GM18498 (cell line): ENCODE data around the gene B4GALNT4.
"Not testable (repeated sequence)": the region's sequence is repeated elsewhere in the genome, so short reads cannot be mapped to it uniquely, and the experiment has no call there.

Experiments used
- ATAC-seq: cut with Tn5 transposase; IDR thresholded peaks from one replicate; pipeline ENCODE4 v1.9.1; 2021; ENCODE audit warnings: mild to moderate bottlenecking, moderate library complexity; ENCODE audit not compliant: unreplicated experiment

The B4GALNT4 gene

GRCh38 chr11:391117-392017 is 22.1 kb downstream of the B4GALNT4 start:
- no peak for ATAC-seq

DNA sequence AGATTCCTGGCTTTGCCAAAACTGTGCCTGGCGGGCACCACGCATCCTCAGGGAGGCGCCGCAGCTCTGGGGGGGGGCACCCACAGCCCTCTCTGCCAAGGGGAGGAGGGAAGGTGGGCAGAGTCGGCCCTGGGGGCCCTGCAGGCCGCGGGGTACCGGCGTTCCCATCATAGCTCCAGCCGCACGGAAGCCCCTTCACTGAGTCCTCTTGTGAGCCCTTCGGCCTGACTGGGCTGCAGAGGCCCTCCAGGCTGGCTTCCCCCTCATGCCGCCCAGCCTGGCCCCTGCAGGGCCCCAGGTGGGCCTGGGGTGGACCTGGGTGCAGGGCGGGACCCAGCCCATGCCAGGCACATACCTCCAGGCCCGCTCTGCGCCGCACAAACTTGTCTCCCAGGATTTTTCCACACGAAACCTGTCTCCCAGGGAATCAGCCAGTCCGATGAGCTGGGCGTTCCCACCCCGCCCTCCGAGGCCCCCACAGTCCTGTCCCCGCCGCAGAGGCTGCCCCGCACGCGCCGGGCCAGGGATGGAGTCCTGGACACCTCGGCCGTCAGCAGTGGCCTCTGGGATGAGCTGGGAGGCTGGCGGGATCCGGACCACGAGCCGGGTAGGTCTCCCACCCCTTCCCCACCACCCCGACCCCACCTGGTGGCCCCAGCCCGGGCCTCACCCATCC is 22.9 kb downstream of the B4GALNT4 start:
- no peak for ATAC-seq

GRCh38 chr11:393219-394033 is 24.1 kb downstream of the B4GALNT4 start:
- ATAC-seq: no peak

DNA sequence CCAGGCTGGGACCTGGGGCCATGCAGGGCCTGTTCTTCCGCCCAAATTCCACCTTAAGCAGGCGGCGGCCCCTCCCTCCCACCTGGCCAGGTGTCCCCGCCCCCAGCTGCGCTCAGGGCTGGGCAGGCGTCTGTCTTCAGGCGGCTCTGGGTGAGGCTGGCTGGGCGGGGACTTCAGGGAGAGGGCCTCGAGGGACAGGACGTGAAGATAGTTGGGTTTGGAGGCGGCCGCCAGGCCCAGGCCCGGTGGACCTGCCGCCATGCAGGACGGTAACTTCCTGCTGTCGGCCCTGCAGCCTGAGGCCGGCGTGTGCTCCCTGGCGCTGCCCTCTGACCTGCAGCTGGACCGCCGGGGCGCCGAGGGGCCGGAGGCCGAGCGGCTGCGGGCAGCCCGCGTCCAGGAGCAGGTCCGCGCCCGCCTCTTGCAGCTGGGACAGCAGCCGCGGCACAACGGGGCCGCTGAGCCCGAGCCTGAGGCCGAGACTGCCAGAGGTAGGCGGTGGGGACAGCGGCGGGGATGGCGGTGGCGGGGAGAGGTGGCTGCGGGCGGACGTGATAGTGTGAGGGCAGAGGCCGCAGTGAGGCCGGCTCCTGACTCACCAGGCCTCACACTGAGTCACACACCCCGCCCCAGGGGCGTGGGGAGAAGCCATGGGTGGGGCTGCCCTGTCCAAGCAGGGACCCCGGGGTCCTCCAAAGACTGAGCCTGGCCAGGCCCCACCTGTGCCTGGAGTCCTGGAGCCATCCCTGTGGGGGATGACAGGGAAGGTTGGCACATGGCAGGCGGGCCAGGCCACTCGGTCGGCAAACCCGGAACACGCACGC is 24.9 kb downstream of the B4GALNT4 start, which contains the start of gene PKP3:
TSS of gene PKP3 (plus strand) at position 176 of the 824 bp plus-strand sequence. CDS start at position 260, 84 bp downstream.
- no peak for ATAC-seq

- no peak for ATAC-seq
These were observed 25.8 kb downstream of the B4GALNT4 start for GRCh38 chr11:394858-395655.

- ATAC-seq: no peak
These were observed 26.6 kb downstream of the B4GALNT4 start for GRCh38 chr11:395866-396265.

GRCh38 chr11:396511-396947 is 27.2 kb downstream of the B4GALNT4 start:
- ATAC-seq: peak; percentile 19

DNA sequence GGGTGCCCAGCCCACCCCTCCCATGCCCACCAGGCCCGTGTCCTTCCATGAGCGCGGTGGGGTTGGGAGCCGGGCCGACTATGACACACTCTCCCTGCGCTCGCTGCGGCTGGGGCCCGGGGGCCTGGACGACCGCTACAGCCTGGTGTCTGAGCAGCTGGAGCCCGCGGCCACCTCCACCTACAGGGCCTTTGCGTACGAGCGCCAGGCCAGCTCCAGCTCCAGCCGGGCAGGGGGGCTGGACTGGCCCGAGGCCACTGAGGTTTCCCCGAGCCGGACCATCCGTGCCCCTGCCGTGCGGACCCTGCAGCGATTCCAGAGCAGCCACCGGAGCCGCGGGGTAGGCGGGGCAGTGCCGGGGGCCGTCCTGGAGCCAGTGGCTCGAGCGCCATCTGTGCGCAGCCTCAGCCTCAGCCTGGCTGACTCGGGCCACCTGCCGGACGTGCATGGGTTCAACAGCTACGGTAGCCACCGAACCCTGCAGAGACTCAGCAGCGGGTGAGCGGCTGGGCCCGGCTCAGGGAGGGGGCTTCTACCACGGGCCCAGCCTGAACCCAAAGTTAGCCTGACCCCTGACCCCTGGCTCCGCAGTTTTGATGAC is 27.7 kb downstream of the B4GALNT4 start:
- peak; percentile 83 for ATAC-seq

- no peak for ATAC-seq
These were observed 29.5 kb downstream of the B4GALNT4 start for GRCh38 chr11:398826-399225.

DNA sequence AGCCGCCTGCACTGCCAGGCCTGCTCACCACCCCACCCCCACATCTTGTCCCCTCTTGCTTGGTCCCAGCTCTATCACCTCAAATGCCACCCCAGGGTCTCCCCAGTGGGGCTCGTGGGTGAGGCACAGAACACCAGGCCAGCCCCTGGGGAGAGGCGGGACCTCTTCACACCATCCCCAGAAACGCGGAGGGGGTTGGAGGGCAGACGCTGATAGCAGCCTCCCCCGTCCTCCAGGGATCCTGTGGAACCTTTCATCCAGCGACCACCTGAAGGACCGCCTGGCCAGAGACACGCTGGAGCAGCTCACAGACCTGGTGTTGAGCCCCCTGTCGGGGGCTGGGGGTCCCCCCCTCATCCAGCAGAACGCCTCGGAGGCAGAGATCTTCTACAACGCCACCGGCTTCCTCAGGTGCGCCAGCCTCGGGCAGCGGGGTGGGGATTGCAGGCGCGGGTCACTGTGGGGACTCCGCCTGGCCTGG is 30.5 kb downstream of the B4GALNT4 start:
- ATAC-seq: no peak

GRCh38 chr11:400241-400689 is 31.0 kb downstream of the B4GALNT4 start:
- no peak for ATAC-seq

GRCh38 chr11:401196-401595 is 31.9 kb downstream of the B4GALNT4 start:
- not testable (repeated sequence) for ATAC-seq

GRCh38 chr11:403021-403760 is 33.9 kb downstream of the B4GALNT4 start:
- no peak for ATAC-seq

DNA sequence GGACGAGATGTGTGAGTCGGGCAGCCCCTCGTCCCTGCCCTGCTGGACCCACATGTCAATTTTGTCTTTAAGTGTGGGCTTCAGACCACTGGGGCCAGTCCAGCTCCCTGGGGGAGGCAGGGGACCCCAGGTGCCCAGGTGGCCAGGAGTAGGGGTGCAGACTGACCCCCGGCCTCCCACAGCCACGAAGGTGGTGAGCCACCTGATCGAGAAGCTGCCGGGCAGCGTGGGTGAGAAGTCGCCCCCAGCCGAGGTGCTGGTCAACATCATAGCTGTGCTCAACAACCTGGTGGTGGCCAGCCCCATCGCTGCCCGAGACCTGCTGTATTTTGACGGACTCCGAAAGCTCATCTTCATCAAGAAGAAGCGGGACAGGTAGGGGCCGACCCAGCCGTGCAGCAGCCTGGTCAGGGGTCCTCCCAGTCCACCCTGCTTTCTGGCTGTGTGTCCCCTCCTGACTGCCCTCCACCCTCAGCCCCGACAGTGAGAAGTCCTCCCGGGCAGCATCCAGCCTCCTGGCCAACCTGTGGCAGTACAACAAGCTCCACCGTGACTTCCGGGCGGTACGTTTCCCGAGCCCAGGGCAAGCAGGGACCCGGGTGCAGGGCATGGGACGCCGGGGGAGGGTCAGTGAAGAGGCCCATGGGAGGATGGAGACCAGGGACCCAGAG is 34.6 kb downstream of the B4GALNT4 start:
- no peak for ATAC-seq

GRCh38 chr11:404551-405264 is 35.4 kb downstream of the B4GALNT4 start:
- no peak for ATAC-seq

GRCh38 chr11:405323-405953 is 36.1 kb downstream of the B4GALNT4 start:
- ATAC-seq: no peak
